MM.1S (cell line): ENCODE results near the gene GRK2.

Experiments
- DNase-seq: peaks from one replicate; pipeline ENCODE4 v3.0.0-alpha.2; 2015
- H2AFZ ChIP-seq: fragments of 300-600 bp; sonication (generic); 2 replicates; pipeline ENCODE4 v1.6.0; 2016; ENCODE audit warnings: antibody characterized with exemption, low read length
- H3F3A ChIP-seq: fragments of 300-600 bp; sonication (generic); 2 replicates; pipeline ENCODE4 v1.6.1; 2016; ENCODE audit warnings: mild to moderate bottlenecking, antibody characterized with exemption, low read length, moderate library complexity, mixed read lengths; ENCODE audit not compliant: insufficient read depth
- H3K27ac ChIP-seq: fragments of 300-600 bp; sonication (generic); 2 replicates; pipeline ENCODE4 v1.5.1; 2016; ENCODE audit warnings: mild to moderate bottlenecking, low read length
- H3K27me3 ChIP-seq: fragments of 300-600 bp; sonication (generic); replicated peaks from 2 replicates; pipeline ENCODE4 v1.6.0; 2016; ENCODE audit warnings: low read length; ENCODE audit not compliant: insufficient read depth
- H3K36me3 ChIP-seq: fragments of 300-600 bp; sonication (generic); replicated peaks from 2 replicates; pipeline ENCODE4 v1.6.1; 2016; ENCODE audit warnings: mild to moderate bottlenecking, low read length, mixed read lengths; ENCODE audit not compliant: insufficient read depth
- H3K4me1 ChIP-seq: fragments of 300-600 bp; sonication (generic); 2 replicates; pipeline ENCODE4 v1.6.1; 2016; ENCODE audit warnings: low read length, mixed read lengths
- H3K4me2 ChIP-seq: fragments of 300-600 bp; sonication (generic); 2 replicates; pipeline ENCODE4 v1.6.0; 2016; ENCODE audit warnings: low read depth, low read length
- H3K4me3 ChIP-seq: fragments of 300-600 bp; sonication (generic); 2 replicates; pipeline ENCODE4 v1.5.1; 2016; ENCODE audit warnings: low read length, mixed read lengths
- H3K79me2 ChIP-seq: fragments of 300-600 bp; sonication (generic); 2 replicates; pipeline ENCODE4 v1.6.1; 2016; ENCODE audit warnings: mixed run types, low read length, mixed read lengths
- H3K9ac ChIP-seq: fragments of 300-600 bp; sonication (generic); 2 replicates; pipeline ENCODE4 v1.6.1; 2016; ENCODE audit warnings: low read length, mixed read lengths
- H3K9me2 ChIP-seq: fragments of 300-600 bp; sonication (generic); replicated peaks from 2 replicates; pipeline ENCODE4 v1.6.1; 2016; ENCODE audit warnings: mild to moderate bottlenecking, low read length, mixed read lengths; ENCODE audit not compliant: insufficient read depth
- H3K9me3 ChIP-seq: fragments of 300-600 bp; sonication (generic); replicated peaks from 2 replicates; pipeline ENCODE4 v1.6.1; 2016; ENCODE audit warnings: mild to moderate bottlenecking, low read length, mixed read lengths; ENCODE audit not compliant: insufficient read depth
- H4K20me1 ChIP-seq: fragments of 300-600 bp; sonication (generic); 2 replicates; pipeline ENCODE4 v1.6.1; 2016; ENCODE audit warnings: mild to moderate bottlenecking, low read length, moderate library complexity, mixed read lengths; ENCODE audit not compliant: insufficient read depth
- EZH2 ChIP-seq: fragments of 300-600 bp; sonication (generic); optimal IDR thresholded peaks from 2 replicates; pipeline ENCODE3; 2017; ENCODE audit warnings: low read depth, mild to moderate bottlenecking, antibody characterized with exemption, low read length, mixed read lengths
- EZH2phosphoT487 ChIP-seq: fragments of 300-600 bp; sonication (generic); IDR thresholded peaks from 2 replicates; pipeline ENCODE4 v1.6.1; 2018; ENCODE audit warnings: antibody characterized with exemption, low read length
- TF ChIP-seq, protein P1 (sequence below): fragments of 300-600 bp; sonication (generic); IDR thresholded peaks from 2 replicates; pipeline ENCODE4 v1.5.1; 2016; ENCODE audit warnings: antibody characterized with exemption, low read length, mixed read lengths

The GRK2 gene

DNA sequence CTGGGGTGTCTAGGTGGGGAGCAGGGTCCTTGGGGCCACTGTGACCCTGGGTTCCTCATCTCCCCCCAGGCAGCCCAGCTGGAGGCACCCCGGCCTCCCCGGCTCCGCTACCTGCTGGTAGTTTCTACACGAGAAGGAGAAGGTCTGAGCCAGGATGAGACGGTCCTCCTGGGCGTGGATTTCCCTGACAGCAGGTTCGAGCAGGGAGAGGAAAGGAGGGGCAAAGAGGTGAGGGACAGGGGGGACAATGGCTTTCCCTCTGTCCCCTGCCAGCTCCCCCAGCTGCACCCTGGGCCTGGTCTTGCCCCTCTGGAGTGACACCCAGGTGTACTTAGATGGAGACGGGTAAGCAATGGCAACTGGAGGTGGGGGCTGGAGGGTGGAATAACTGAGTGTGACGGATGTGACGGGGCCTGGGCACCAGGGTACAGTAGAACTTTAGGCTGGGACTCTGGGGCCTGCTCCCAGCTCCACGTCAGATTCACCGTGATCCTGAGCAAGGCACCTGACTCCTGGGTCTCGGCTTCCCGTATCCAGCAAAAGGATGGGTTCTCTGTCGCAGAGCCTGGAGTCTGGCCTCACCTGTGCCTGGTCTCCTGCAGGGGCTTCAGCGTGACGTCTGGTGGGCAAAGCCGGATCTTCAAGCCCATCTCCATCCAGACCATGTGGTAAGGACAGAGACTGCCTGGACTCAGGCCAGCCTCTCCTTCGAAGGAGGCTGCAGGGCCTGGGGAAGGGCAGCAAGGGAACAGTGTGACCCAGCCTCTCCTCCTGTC lies 40.7 kb downstream of the GRK2 start:
- Histone ChIP-seq H3K4me2 (no peak overlapping the region), H2AFZ (no peak overlapping the region), H3K9me2 (no peaks in the 10 kb centered on the region), H3K36me3 (no peaks in the 10 kb centered on the region), H3K9ac (no peak overlapping the region), H3K9me3 (no peaks in the 10 kb centered on the region), H3K4me3 (no peak overlapping the region), H4K20me1 (no peaks in the 10 kb centered on the region), H3K79me2 (no peaks in the 10 kb centered on the region), H3K4me1 (no peaks in the 10 kb centered on the region), H3K27me3 (no peaks in the 10 kb centered on the region), H3K27ac (no peak overlapping the region), H3F3A (no peaks in the 10 kb centered on the region)
- TF ChIP-seq EZH2phosphoT487, result no peak
- TF ChIP-seq, protein P1, sequence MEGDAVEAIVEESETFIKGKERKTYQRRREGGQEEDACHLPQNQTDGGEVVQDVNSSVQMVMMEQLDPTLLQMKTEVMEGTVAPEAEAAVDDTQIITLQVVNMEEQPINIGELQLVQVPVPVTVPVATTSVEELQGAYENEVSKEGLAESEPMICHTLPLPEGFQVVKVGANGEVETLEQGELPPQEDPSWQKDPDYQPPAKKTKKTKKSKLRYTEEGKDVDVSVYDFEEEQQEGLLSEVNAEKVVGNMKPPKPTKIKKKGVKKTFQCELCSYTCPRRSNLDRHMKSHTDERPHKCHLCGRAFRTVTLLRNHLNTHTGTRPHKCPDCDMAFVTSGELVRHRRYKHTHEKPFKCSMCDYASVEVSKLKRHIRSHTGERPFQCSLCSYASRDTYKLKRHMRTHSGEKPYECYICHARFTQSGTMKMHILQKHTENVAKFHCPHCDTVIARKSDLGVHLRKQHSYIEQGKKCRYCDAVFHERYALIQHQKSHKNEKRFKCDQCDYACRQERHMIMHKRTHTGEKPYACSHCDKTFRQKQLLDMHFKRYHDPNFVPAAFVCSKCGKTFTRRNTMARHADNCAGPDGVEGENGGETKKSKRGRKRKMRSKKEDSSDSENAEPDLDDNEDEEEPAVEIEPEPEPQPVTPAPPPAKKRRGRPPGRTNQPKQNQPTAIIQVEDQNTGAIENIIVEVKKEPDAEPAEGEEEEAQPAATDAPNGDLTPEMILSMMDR, result no peak
- no peak for TF ChIP-seq EZH2
- DNase-seq, result no peak

DNA sequence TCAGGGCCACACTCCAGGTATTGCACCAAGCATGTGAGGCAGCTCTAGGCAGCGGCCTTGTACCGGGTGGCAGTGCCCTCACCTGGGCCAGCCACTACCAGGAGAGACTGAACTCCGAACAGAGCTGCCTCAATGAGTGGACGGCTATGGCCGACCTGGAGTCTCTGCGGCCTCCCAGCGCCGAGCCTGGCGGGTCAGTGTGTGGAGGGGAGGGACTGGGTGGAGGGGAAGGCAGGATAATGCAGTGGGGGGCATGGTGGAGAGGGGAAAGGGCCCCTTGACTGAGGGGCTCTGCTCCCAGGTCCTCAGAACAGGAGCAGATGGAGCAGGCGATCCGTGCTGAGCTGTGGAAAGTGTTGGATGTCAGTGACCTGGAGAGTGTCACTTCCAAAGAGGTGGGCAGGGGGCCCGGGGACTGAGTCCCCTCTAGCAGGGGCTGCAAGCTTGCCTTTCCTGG lies 41.3 kb downstream of the GRK2 start:
- H3K79me2 ChIP-seq, result no peaks in the 10 kb centered on the region
- TF ChIP-seq EZH2 (no peak), EZH2phosphoT487 (no peak)
- TF ChIP-seq, protein P1, result no peak
- H3K4me3 ChIP-seq, result no peak overlapping the region
- no peak overlapping the region for H2AFZ ChIP-seq
- H3K36me3 ChIP-seq, result no peaks in the 10 kb centered on the region
- no peaks in the 10 kb centered on the region for H3K27me3 ChIP-seq
- H4K20me1 ChIP-seq, result no peaks in the 10 kb centered on the region
- DNase-seq, result no peak
- H3K4me1 ChIP-seq, result no peaks in the 10 kb centered on the region
- no peaks in the 10 kb centered on the region for H3K9me2 ChIP-seq
- no peak overlapping the region for H3K4me2 ChIP-seq
- H3K27ac ChIP-seq, result no peak overlapping the region
- H3K9me3 ChIP-seq, result no peaks in the 10 kb centered on the region
- no peak overlapping the region for H3K9ac ChIP-seq
- no peaks in the 10 kb centered on the region for H3F3A ChIP-seq

DNA sequence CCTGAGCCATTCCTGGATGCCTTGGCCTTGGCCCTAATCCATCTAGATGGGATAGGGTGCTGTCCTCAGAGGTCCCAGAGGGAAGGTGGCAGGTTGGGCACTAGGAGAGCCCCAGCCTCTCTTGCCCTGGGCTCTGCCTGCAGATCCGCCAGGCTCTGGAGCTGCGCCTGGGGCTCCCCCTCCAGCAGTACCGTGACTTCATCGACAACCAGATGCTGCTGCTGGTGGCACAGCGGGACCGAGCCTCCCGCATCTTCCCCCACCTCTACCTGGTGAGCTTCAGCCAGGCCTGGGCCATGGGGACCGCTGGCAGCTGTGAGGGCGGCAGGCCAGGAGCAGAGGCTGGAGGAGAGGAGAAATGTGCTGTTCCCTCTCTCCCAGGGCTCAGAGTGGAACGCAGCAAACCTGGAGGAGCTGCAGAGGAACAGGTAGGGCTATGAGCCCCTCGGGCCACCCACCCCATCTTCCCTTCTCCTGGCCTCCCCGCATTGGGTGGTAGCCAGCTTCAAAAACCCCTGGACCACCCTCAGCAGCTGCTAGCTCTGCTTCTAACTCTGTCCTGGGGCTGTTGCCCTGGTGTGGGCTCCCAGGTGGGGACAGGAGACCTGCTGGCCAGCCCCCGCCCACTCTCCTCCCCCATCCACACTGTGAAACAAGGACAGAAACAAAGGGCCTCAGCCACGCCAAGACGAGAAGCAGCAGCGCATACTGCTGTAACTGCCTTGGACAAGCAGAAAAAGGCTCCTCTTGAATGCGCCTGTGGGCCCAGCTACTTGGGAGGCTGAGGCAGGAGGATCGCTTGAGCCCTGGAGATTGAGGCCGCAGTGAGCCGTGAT lies 42.0 kb downstream of the GRK2 start:
- DNase-seq, result no peak
- Histone ChIP-seq H3K9ac (no peak overlapping the region), H3K4me2 (no peak overlapping the region), H2AFZ (no peak overlapping the region), H3K9me2 (no peaks in the 10 kb centered on the region), H3K4me3 (no peak overlapping the region), H3F3A (no peaks in the 10 kb centered on the region), H3K36me3 (no peaks in the 10 kb centered on the region), H3K79me2 (no peaks in the 10 kb centered on the region), H3K27ac (no peak overlapping the region), H4K20me1 (no peaks in the 10 kb centered on the region), H3K4me1 (no peaks in the 10 kb centered on the region), H3K27me3 (no peaks in the 10 kb centered on the region), H3K9me3 (no peaks in the 10 kb centered on the region)
- TF ChIP-seq EZH2, result no peak
- no peak for TF ChIP-seq EZH2phosphoT487
- TF ChIP-seq, protein P1, result no peak
